Right lung (tissue), 5 donors: Measurements from ENCODE around the gene IKZF2. TPM values are rescaled to one million over a fixed set of nuclear protein-coding genes. Genes with fewer than 3 reads are reported as not detected.

ENCODE experiments used
- DNase-seq, 2 donors: peaks; one replicate each; pipeline ENCODE4 v3.0.0-alpha.2; 2013
- polyA plus RNA-seq, 5 donors: library from polyadenylated mRNA; unstranded; fragments of 120-200 nt; gene quantifications; one replicate each; pipeline versions ENCODE4 v1.2.1 to v1.2.3, GENCODE V29; 2013; ENCODE audit warnings: inconsistent platforms in 1 of 5, low replicate concordance in 1 of 5; ENCODE audit not compliant: insufficient read length in 5 of 5, insufficient read depth in 1 of 5

The IKZF2 gene
- polyA plus RNA-seq, 5 donors = 5.7 to 15.5 (median 14.7) TPM

GRCh38 chr2:213001297-213001910, 150.0 kb downstream of the IKZF2 start:
- DNase-seq = no peak

- no peak for DNase-seq
Observed at GRCh38 chr2:212998626-212999359, 152.6 kb downstream of the IKZF2 start.

DNA sequence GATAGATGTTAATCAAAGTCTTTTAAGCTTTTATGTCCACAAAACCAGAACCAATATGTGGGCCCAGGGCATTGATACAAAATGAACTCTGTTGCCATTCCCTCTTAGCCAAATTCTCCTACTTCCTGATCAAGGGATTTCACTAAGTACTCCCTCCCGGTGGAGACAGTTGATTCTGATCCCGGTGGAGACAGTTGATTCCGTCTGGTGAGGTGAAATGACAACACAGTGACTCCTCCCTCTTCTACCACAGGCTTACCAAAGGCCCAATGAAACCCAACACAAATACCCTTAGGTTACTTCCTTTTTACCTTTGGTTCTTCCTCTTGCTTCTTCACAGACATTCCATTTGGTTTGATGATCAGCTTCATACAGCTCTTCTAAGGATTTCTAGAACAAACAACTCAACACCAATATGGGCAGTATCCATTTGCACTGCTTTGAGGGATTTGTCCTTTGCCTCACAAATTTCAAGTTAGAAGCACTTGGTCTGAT, 153.8 kb downstream of the IKZF2 start:
- no peak for DNase-seq

GRCh38 chr2:212995920-212996319, 155.5 kb downstream of the IKZF2 start:
- DNase-seq = no peak

GRCh38 chr2:212994976-212995375, 156.4 kb downstream of the IKZF2 start:
- no peak for DNase-seq

GRCh38 chr2:212991120-212991519, 160.3 kb downstream of the IKZF2 start:
- no peak for DNase-seq

GRCh38 chr2:212990697-212991096, 160.7 kb downstream of the IKZF2 start:
- DNase-seq = no peak

- DNase-seq = no peak
Observed at GRCh38 chr2:212987492-212987891, 163.9 kb downstream of the IKZF2 start.

DNA sequence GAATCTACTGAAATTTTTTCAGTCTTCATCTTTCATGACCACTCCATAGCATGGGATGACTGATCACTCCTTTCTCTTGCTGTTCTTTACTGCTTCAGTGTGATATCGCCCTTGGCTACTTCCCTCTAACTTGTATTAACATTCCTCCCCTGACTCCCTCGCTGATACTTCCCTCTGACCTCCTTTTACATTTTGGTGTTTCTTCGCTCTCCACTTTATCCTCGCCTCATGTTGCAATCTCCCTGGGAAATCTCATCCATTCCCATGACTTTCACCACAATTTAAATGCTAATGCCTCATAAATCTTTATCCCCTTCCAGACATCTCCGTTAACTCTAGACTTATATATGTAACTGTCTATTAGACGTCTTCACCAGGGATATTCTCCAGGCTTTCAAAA, 167.3 kb downstream of the IKZF2 start:
- DNase-seq = no peak

- no peak for DNase-seq
Observed at GRCh38 chr2:212979799-212980198, 171.6 kb downstream of the IKZF2 start.

- DNase-seq = no peak
Observed at GRCh38 chr2:212979046-212979612, 172.3 kb downstream of the IKZF2 start.

- no peak for DNase-seq
Observed at GRCh38 chr2:212977152-212977551, 174.3 kb downstream of the IKZF2 start.

DNA sequence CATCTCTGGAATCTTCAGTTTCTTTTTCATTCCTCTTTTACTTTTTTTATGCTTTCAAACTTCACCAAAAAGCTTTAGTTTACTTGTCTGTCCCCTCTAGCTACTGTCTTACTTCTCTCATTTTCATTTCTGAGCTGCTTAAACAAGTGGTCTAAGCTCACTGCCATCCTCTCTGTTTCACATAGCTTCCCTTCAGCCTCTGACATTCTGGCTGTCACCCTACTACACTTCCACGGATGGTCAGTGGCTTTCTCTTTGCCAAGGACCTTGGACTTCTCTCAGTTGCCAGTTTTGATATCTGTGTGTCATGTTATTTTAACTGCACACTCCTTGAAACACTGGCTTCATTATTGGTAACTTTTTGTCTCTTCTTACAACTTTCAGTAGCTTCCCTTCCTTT, 176.1 kb downstream of the IKZF2 start:
- DNase-seq = no peak

GRCh38 chr2:212974692-212975091, 176.7 kb downstream of the IKZF2 start:
- no peak for DNase-seq

GRCh38 chr2:212973347-212973746, 178.1 kb downstream of the IKZF2 start:
- no peak for DNase-seq

DNA sequence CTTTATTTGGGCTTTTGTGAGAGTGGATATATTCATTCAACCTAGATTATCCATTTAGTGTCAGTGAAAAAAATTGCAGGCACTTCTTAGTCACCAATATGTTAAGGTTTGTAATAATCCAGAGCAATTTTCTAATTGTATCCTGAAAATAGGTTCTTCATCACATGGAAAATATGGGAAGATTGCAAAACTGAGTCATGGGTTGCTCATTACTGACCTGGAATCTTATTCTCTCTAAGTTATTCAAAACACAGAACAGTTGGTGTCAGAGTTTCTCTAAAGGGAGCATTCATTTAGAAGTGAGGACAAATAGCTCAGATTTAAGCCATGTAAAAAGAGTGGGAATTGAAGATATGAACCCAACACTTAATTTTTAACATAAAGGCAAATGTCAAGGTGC, 181.3 kb downstream of the IKZF2 start:
- no peak for DNase-seq

DNA sequence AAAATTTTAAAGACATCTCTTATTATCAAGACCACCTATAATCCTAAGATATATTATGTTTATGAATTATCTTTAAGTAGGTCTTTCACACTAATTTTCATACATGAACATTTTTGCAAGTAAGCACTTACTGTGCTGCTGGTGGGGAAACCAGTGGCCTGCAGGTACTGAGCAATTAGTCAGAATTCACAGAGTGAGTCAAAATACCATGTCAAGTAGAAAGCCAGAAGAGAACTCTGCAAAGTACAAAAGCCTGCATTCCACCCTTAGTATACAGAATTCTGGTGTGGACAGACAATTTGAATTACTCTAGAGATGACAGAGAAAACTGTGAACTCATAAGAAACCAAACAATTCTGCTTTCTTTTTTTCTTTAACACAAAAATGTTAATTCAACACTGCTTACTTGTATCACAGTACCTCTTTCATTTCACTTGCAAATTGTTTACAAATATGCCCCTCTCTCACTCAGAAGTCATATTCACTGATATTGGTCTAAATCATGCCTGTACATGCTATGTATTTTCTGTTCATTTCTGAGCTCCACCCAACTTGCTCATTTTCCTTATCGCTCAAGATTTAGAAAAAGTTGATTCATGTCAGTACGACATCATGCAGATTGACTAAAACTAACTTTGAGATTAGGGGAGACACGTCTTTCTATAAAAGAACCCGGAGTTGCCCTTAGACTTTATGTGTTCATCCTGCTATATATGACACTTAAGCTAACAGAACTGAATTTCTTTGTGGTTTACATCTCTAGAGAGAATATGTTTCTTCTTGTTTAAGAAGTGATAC, 182.9 kb downstream of the IKZF2 start:
- DNase-seq = no peak

DNA sequence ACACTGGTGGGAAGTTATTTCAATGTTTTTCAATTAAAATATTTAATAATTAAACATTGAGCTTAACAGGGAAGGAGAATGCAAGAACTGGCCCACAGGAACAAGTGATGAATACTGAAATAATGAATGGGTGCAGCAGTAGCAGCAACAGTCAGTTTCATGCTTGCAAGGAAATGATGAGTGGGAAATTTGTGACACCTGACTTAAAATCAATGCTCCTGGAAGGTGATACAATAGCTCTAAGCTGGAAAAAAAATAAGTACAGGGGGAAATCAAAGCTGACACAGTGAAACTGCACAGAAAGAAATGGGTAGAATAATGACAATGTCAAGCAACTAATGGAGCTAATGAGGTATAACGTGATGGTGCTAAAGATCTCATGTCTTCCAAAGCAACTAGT, 184.5 kb downstream of the IKZF2 start:
- no peak for DNase-seq

DNA sequence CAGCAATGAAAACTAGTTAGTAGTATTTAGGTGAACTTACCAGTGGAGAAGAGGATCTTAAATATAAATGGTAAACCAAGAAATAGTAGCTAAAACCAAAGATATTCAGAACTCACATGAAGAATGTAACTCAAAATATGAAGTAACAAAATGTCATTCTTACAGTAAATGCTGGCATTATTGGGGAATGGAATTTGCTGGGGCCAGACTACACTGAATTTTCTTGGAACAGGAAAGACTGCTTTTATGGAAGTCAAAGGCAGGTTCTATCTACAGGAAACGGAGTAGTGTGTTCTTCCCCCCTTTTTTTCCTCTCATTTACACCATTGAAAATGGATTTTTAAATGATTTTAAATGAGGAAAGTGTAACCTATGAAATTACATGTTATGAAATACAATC, 188.7 kb downstream of the IKZF2 start:
- DNase-seq = no peak

- no peak for DNase-seq
Observed at GRCh38 chr2:212961255-212961654, 190.2 kb downstream of the IKZF2 start.

GRCh38 chr2:212960336-212960735, 191.1 kb downstream of the IKZF2 start:
- no peak for DNase-seq

DNA sequence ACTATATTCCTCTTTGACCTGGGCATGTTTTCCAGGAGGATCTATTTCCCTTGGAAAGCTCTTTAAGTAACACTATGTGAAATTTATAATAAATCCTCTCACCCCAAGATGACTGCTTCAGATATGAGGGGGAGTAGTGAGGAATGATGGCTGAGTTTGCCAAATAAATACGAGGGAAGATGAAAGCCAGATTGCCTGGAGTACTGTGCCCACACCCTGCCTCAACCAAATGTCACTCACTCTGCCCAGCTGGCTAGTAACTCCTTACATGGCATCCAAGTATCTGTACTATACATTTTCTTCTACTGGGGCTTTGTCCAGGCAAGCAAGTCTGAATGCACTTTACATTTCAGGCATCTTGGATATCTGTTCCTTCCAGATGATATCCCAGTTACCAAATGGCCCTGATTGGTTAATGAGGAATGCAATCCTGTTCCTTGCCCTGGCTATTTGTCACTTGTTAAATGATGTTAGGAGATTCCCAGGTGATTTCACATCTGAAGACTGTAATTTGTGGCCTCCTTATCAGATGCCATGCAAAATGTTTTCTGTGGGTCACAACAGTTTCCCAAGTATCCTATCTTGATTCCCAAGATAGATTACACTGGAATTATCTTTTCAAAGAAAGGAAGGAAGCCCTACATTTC, 191.8 kb downstream of the IKZF2 start:
- no peak for DNase-seq
